K562 (cell line): ENCODE results near the gene SRPK2. TPM values are rescaled to one million over a fixed set of nuclear protein-coding genes. Genes with fewer than 3 reads are reported as not detected.

Experiments used
- ADNP ChIP-seq: fragments of 200-800 bp; sonication (Bioruptor generic); IDR thresholded peaks from 2 replicates; pipeline ENCODE4 v1.6.1; 2016; ENCODE audit warnings: missing genetic modification characterization, missing compliant biosample characterization
- ARID1B ChIP-seq: fragments of 450-650 bp; IDR thresholded peaks from 2 replicates; pipeline ENCODE4 v1.6.1; 2016; ENCODE audit warnings: antibody characterized with exemption, mild to moderate bottlenecking, inconsistent platforms
- ARID3A ChIP-seq: IDR thresholded peaks from 2 replicates; pipeline ENCODE4 v1.6.1; 2012; ENCODE audit warnings: low read depth, low read length, improper control_type of control experiment, borderline replicate concordance
- CHD4 ChIP-seq: fragments of 200-600 bp; sonication (generic); IDR thresholded peaks from 3 replicates; pipeline ENCODE4 v1.6.1; 2012; ENCODE audit warnings: low read depth, mild to moderate bottlenecking, mixed read lengths, low read length, inconsistent platforms; ENCODE audit not compliant: insufficient read depth, insufficient replicate concordance, poor library complexity, severe bottlenecking
- CXXC5 ChIP-seq: fragments of 250-450 bp; sonication (Bioruptor Pico); IDR thresholded peaks from 2 replicates; pipeline ENCODE4 v1.8.0; 2022; ENCODE audit warnings: inconsistent platforms, mild to moderate bottlenecking, moderate library complexity
- E2F3 ChIP-seq: fragments of 250-450 bp; sonication (Bioruptor Pico); IDR thresholded peaks from 2 replicates; pipeline ENCODE4 v1.4.0; 2020; ENCODE audit warnings: mild to moderate bottlenecking
- FOXM1 ChIP-seq, 2 experiments: fragments of 450-650 bp in 1 of 2; sonication (generic) in 1 of 2; formaldehyde crosslinking in 1 of 2; IDR thresholded peaks; 2 replicates each; pipeline versions ENCODE4 v1.6.1 to v1.9.0; 2017 to 2022; ENCODE audit warnings: low read depth in 2 of 2, mild to moderate bottlenecking in 2 of 2, missing genetic modification reagents in 1 of 2, moderate library complexity in 1 of 2
- HBP1 ChIP-seq: fragments of 450-650 bp; formaldehyde crosslinking; IDR thresholded peaks from 2 replicates; pipeline ENCODE4 v1.4.0; 2022; ENCODE audit warnings: missing genetic modification characterization
- ILK ChIP-seq: fragments of 450-650 bp; IDR thresholded peaks from 2 replicates; pipeline ENCODE4 v1.6.1; 2016; ENCODE audit warnings: missing genetic modification characterization, low read depth, mild to moderate bottlenecking, missing compliant biosample characterization, moderate library complexity, borderline replicate concordance
- MYNN ChIP-seq, 2 experiments: sonication (generic); formaldehyde crosslinking in 1 of 2; IDR thresholded peaks; 2 replicates each; pipeline versions ENCODE4 v1.5.0 to v1.6.1; 2016 to 2020; ENCODE audit warnings: antibody characterized with exemption in 1 of 2, missing genetic modification reagents in 1 of 2
- RAD21 ChIP-seq, 2 experiments: fragments of 250-450 bp in 1 of 2; fragments of 450-650 bp in 1 of 2; sonication (Bioruptor Pico) in 1 of 2; formaldehyde crosslinking in 1 of 2; IDR thresholded peaks in 1 of 2; conservative IDR thresholded peaks in 1 of 2; 2 replicates each; pipeline versions ENCODE4 v1.4.0 to v1.8.0; 2020 to 2022; ENCODE audit warnings: mild to moderate bottlenecking in 2 of 2, moderate library complexity in 1 of 2
- RUNX1 ChIP-seq: sonication (generic); IDR thresholded peaks from 2 replicates; pipeline ENCODE4 v1.6.1; 2016; ENCODE audit warnings: antibody characterized with exemption, low read depth
- SMAD1 ChIP-seq: fragments of 150-350 bp; IDR thresholded peaks from 2 replicates; pipeline ENCODE4 v1.6.1; 2014; ENCODE audit warnings: low read length, low read depth; ENCODE audit not compliant: partially characterized antibody
- SMARCE1 ChIP-seq: fragments of 450-650 bp; IDR thresholded peaks from 2 replicates; pipeline ENCODE4 v1.7.1; 2016; ENCODE audit warnings: mild to moderate bottlenecking
- SRSF7 ChIP-seq: fragments of 200-400 bp; formaldehyde crosslinking; optimal IDR thresholded peaks from 2 replicates; pipeline ENCODE3; 2017; ENCODE audit warnings: mild to moderate bottlenecking, low read depth, low read length
- THAP7 ChIP-seq: fragments of 250-450 bp; sonication (Bioruptor Pico); IDR thresholded peaks from 2 replicates; pipeline ENCODE4 v1.5.0; 2021
- THRAP3 ChIP-seq: fragments of 450-650 bp; IDR thresholded peaks from 2 replicates; pipeline ENCODE4 v1.6.1; 2016; ENCODE audit warnings: mild to moderate bottlenecking, inconsistent platforms, borderline replicate concordance
- TRIM25 ChIP-seq: fragments of 450-650 bp; IDR thresholded peaks from 2 replicates; pipeline ENCODE4 v1.7.0; 2016; ENCODE audit warnings: borderline replicate concordance
- TRIM28 ChIP-seq: fragments of 450-650 bp; IDR thresholded peaks from 2 replicates; pipeline ENCODE4 v1.6.1; 2017
- ZBTB7A ChIP-seq: IDR thresholded peaks from 2 replicates; pipeline ENCODE4 v1.6.1; 2011; ENCODE audit warnings: low read depth, mild to moderate bottlenecking, low read length, moderate library complexity, borderline replicate concordance; ENCODE audit not compliant: control insufficient read depth
- ZKSCAN8 ChIP-seq: fragments of 200-800 bp; sonication (Bioruptor generic); IDR thresholded peaks from 2 replicates; pipeline ENCODE4 v1.6.1; 2016; ENCODE audit warnings: missing genetic modification characterization, missing compliant biosample characterization
- ZNF408 ChIP-seq: fragments of 250-450 bp; sonication (Bioruptor Pico); IDR thresholded peaks from 2 replicates; pipeline ENCODE4 v1.4.0; 2020; ENCODE audit warnings: low read depth, mild to moderate bottlenecking, moderate library complexity
- polyA plus RNA-seq, 8 experiments: library from polyadenylated mRNA; depleted of rRNA in 4 of 8; stranded (reverse) in 5 of 8; unstranded in 3 of 8; fragments of >200 nt; fragmentation: Nextera tagmentation in 2 of 8; fragmentation: Illumina TruSeq in 1 of 8; extraction: Ambion mirVana in 2 of 8; extraction: Trizol in 1 of 8; gene quantifications; 2 replicates each; pipeline versions ENCODE4 v1.2.1 to v1.2.3, GENCODE V29; 2011 to 2014; ENCODE audit warnings: inconsistent platforms in 1 of 8, missing spikeins in 1 of 8
- total RNA-seq, 7 experiments: library from RNA; depleted of rRNA in 6 of 7; stranded (reverse); fragments of >200 nt in 6 of 7; fragmentation: Illumina TruSeq in 2 of 7; extraction: Trizol in 2 of 7; gene quantifications; 2 replicates each; pipeline versions ENCODE4 v1.2.1 to v1.2.3, GENCODE V29; 2011 to 2021; ENCODE audit warnings: low replicate concordance in 1 of 7

Gene SRPK2
- total and polyA plus RNA-seq, 9 of the 15 experiments (the other 6 are each of a cell fraction or from before 2014, with no cell fraction given) = 21.5 to 44.7 (median 33.3) TPM

GRCh38 chr7:105388356-105389087, at the start of gene SRPK2 (continued):
- TF ChIP-seq ARID3A (no peak), ARID1B (no peak), SRSF7 (no peak), ZBTB7A (peak; percentile 21; the same call in 1 of the 2 replicates), E2F3 (no peak), ZKSCAN8 (CRISPR knock-in tag) (no peak), SMARCE1 (no peak), MYNN (IDR thresholded peaks at IDR 0.05) (no peak), MYNN (CRISPR knock-in tag; IDR thresholded peaks at IDR 0.05) (no peak), ILK (no peak), TRIM25 (no peak), CHD4 (no peak), CXXC5 (peak; percentile 65), HBP1 (CRISPR knock-in tag) (no peak), RUNX1 (no peak), SMAD1 (no peak), THAP7 (no peak), THRAP3 (no peak), RAD21 (CRISPR knock-in tag; conservative IDR thresholded peaks at IDR 0.05 in 1 of 2, IDR thresholded peaks at IDR 0.05 in 1 of 2) (no peak), ADNP (tag) (no peak), ZNF408 (no peak), FOXM1 (IDR thresholded peaks at IDR 0.05; ENCODE audit: low read depth) (no peak), FOXM1 (CRISPR knock-in tag; IDR thresholded peaks at IDR 0.05; ENCODE audit: low read depth) (peak; percentile 38; the same call in 1 of the 2 replicates), TRIM28 (no peak)
